Mucosa of stomach (tissue), 1 donor: ENCODE measurements around the gene SLC25A21.
"Not testable (repeated sequence)": the region's sequence is repeated elsewhere in the genome, so short reads cannot be mapped to it uniquely, and the experiment has no call there.

ENCODE experiments used
- H3K27me3 ChIP-seq: one replicate; pipeline ENCODE4 v1.7.0; 2013; ENCODE audit warnings: mild to moderate bottlenecking, low read length; ENCODE audit not compliant: control insufficient read depth, insufficient read depth
- H3K36me3 ChIP-seq: one replicate; pipeline ENCODE4 v1.7.0; 2013; ENCODE audit warnings: low read length; ENCODE audit not compliant: control insufficient read depth, insufficient read depth
- H3K4me1 ChIP-seq: one replicate; pipeline ENCODE4 v1.7.0; 2013; ENCODE audit warnings: mild to moderate bottlenecking, low read length; ENCODE audit not compliant: control insufficient read depth, insufficient read depth
- H3K4me3 ChIP-seq: one replicate; pipeline ENCODE4 v1.7.0; 2013; ENCODE audit warnings: low read length
- H3K9ac ChIP-seq: one replicate; pipeline ENCODE4 v1.7.0; 2013; ENCODE audit warnings: mild to moderate bottlenecking, low read length, moderate library complexity
- H3K9me3 ChIP-seq: one replicate; pipeline ENCODE4 v1.7.0; 2013; ENCODE audit warnings: mild to moderate bottlenecking, low read length, moderate library complexity; ENCODE audit not compliant: control insufficient read depth
- donor health status: Pancreatic carcinoma.

Gene SLC25A21

DNA sequence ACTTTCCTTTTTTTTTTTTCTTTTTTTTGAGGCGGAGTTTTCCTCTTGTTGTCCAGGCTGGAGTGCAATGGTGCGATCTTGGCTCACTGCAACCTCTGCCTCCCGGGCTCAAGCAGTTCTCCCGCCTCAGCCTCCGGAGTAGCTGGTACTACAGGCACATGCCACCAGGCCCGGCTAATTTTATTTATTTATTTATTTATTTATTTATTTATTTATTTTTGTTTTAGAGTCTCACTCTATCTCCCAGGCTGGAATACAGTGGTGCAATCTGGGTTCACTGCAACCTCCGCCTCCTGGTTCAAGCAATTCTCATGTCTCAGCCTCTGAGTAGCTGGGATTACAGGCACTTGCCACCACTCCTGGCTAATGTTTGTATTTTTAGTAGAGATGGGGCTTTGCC lies 8.5 kb upstream of the SLC25A21 start:
- H3K9me3 ChIP-seq, H3K4me3 ChIP-seq, H3K27me3 ChIP-seq, H3K36me3 ChIP-seq, H3K9ac ChIP-seq, H3K4me1 ChIP-seq: not testable (repeated sequence)

DNA sequence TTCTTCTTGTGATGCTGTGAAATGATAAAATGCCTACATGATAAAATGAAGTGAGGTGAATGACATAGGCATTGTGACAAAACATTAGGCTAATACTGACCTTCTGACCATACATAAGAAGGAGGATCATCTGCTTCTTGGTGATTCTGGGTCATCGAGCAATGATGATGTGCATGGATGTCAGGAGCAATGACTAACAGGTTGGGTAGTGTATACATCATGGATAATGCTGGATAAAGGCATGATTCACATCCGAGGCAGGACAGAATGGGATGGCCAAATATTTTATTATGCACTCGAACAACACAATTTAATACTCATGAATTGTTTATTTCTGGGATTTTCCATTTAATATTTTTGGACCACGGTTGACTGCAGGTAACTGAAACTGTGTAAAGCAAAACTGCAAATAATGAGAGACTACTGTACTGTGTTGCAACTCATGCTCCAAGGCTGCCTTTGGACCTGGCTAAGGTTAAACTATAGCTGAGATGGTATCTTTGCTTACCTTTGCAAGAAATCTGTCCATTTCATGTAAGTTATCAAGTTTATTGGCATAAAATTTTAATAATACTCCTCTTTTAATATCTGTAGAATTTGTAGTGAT lies 7.6 kb upstream of the SLC25A21 start:
- Histone ChIP-seq H3K27me3 (no peaks in the 10 kb centered on the region), H3K9me3 (no peaks in the 10 kb centered on the region), H3K36me3 (no peaks in the 10 kb centered on the region), H3K4me1 (no peaks in the 10 kb centered on the region), H3K4me3 (no peak overlapping the region), H3K9ac (no peak overlapping the region)

DNA sequence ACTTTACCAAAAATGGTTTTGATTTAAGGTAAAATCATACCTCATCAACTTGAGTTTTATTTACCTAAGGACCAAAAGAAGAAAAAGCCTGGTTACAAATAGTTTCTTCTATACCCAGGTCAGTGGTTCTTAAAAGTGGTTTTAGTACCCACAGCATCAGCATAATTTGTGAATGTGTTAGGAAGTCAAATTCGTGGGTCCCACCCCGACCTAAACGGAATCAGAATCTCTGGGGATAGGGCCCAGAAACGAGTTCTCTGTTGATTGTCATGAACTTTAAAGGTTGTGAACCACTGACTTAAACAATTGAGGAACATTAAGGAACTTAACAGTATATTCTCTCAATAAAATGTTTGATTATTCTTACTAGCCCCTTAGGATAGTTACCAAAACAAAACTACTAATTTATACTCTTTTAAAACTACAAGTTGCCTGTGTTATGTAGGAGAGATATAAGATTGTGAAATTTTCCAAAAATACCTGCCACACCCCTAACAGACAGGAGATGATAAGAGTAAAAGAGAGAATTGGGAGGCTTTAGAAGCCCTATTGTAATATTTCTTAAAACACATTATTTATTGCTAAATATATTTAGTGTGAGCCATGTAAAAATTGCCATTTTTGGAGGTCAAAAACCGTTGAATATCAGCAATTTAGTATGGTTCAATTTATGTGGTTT lies 669 bp upstream of the SLC25A21 start:
- H3K4me3 ChIP-seq: peak overlapping the region; percentile 92
- H3K9ac ChIP-seq: peak overlapping the region; percentile 86

DNA sequence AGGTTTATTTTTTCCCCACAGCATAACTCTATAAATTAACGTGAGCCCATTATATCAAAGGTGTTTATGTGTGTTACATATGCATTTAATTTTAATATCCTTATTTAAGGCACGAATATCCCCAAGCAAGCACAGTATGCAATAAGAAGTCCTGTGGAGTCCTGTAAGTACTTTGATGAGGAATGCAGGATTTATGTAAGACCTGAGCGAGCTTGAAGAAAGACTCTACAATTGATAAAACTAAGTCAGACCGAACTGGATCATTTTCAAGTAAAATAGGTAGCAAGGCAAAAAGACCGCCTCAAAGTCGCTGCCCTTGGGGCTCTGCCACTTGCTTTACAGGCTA lies 755 bp downstream of the SLC25A21 start:
- H3K4me1 ChIP-seq: peaks cover 11% of the 10 kb centered on the region
- H3K4me3 ChIP-seq: peak overlapping the region; percentile 92
- H3K9me3 ChIP-seq: no peaks in the 10 kb centered on the region
- H3K9ac ChIP-seq: peak overlapping the region; percentile 86
- no peaks in the 10 kb centered on the region for H3K36me3 ChIP-seq
- H3K27me3 ChIP-seq: no peaks in the 10 kb centered on the region

More for the DNA sequence above, 669 bp upstream of the SLC25A21 start:
- H3K9me3 ChIP-seq: no peaks in the 10 kb centered on the region
- H3K4me1 ChIP-seq: peaks cover 11% of the 10 kb centered on the region
- H3K36me3 ChIP-seq: no peaks in the 10 kb centered on the region
- H3K27me3 ChIP-seq: no peaks in the 10 kb centered on the region

DNA sequence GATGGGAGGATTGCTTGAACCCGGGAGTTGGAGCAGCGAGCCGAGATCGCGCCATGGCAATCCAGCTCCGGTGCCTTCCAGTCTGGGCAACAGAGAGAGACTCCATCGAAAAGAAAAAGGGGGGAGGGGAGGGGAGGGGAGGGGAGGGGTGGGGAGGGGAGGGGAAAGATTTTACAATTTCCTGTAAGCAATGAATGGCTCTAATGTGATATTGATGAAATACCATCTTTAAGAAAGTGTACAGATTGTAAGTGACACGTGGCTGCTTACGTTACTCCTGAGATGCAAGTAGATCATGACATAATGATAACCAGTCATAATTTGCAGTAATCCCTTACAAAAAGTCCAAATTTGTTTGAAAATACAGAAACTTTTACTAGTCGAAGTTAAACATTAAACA lies 1.4 kb downstream of the SLC25A21 start:
- no peaks in the 10 kb centered on the region for H3K27me3 ChIP-seq
- no peak overlapping the region for H3K9ac ChIP-seq
- H3K4me3 ChIP-seq: no peak overlapping the region
- H3K4me1 ChIP-seq: peaks cover 11% of the 10 kb centered on the region
- no peaks in the 10 kb centered on the region for H3K9me3 ChIP-seq
- no peaks in the 10 kb centered on the region for H3K36me3 ChIP-seq

DNA sequence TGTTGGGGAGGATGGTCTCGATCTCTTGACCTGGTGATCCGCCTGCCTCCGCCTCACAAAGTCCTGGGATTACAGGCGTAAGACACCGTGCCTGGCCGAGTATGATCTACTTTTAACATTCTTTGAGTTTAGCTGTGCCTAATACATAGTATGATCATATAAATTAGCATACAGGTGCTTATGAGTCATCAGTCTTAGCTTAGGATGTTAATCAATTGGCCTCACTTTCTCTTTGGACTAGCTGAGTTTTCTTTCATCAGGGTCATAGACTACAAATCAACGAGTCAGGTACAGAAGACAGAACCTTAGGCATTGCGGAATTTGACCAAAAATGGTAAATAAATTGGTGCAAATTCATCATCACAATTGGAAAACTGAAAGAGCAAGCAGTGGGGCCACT lies 2.2 kb downstream of the SLC25A21 start:
- Histone ChIP-seq H3K9ac (no peak overlapping the region), H3K4me3 (no peak overlapping the region)

DNA sequence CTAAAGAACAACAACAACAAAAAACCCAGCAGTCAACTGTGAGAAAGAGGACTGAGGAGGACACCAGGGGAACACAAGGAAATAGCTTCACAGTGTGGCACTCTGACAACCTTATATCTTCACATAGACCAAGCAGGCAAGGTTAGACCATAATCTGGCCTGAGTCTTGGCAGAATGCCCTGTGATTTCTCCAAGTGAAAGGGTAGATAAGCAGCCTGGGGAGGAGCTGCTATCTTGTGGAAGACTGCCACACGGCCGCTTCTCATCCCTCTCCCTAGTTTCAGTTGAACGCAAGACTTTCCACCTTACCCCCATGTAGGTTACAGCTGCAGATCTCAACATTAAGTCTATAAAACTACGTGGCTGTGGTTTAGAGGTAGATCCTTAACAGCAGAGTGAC lies 3.7 kb downstream of the SLC25A21 start:
- H3K9ac ChIP-seq: no peak overlapping the region
- H3K36me3 ChIP-seq: no peaks in the 10 kb centered on the region
- H3K27me3 ChIP-seq: no peaks in the 10 kb centered on the region
- H3K4me3 ChIP-seq: no peak overlapping the region
- no peaks in the 10 kb centered on the region for H3K9me3 ChIP-seq
- peaks cover 7% of the 10 kb centered on the region for H3K4me1 ChIP-seq

More for the DNA sequence above, 2.2 kb downstream of the SLC25A21 start:
- Histone ChIP-seq H3K9me3 (no peaks in the 10 kb centered on the region), H3K27me3 (no peaks in the 10 kb centered on the region), H3K4me1 (peaks cover 11% of the 10 kb centered on the region), H3K36me3 (no peaks in the 10 kb centered on the region)

DNA sequence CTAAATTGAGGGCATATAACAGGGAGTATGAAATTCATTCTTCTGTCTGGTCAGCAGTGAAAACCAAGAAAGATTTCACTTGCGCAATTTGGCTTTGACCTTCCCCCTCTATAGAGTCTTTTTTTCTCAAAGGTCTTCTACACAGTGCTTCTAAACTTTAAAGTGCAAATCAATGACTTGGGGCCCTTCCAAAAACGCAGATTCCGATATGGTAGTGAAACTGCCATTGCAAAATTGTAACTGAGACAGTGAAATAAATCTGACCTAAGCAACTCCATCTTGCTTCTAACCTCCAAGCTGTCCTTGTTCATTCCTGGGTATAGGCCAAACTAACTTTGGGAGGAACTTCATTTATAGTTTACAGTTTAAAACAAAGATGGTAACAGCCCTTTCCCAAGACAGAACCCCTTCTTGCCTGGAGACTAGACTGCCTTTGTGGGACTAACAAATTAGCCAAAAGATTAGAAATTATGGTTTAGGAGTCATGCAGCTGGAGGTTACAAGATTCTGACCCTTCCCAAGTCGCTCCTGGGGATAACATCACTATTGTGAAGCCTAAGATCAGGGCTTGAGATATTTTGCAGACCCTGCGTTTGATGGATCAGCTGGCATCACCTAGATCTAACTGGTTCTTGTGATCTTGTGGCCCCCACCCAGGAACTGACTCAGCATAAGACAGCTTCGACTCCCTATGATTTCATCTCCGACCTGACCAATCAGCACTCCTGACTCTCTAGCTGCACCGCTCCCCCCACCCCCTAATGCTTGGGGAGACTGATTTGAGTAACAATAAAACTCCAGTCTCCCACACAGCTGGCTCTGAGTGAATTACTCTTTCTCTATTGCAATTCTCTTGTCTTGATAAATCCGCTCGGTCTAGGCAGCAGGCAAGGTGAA lies 5.0 kb downstream of the SLC25A21 start:
- no peaks in the 10 kb centered on the region for H3K27me3 ChIP-seq
- H3K4me3 ChIP-seq: no peak overlapping the region
- H3K9me3 ChIP-seq: no peaks in the 10 kb centered on the region
- H3K36me3 ChIP-seq: no peaks in the 10 kb centered on the region
- no peaks in the 10 kb centered on the region for H3K4me1 ChIP-seq
- H3K9ac ChIP-seq: no peak overlapping the region

DNA sequence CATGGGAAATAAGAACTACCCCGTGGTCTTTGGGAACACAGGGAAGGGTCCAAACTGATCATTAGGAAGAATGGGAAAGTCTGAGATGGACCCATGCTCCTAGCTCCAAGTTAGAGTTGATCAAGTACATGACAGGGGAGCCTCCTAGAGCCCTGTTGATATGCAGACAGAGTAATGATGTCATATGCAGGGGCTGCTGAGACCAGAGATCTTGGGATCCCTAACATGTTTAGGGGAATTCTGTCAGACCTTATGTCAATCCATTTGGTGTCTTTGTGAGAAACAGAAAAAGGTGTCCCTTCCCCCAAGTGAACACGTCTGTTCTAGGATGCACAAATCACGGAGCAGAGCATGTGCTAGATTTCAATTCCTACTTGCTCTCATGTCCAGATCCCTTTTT lies 6.6 kb downstream of the SLC25A21 start:
- Histone ChIP-seq H3K4me3 (no peak overlapping the region), H3K9ac (no peak overlapping the region), H3K36me3 (no peaks in the 10 kb centered on the region), H3K9me3 (no peaks in the 10 kb centered on the region), H3K4me1 (no peaks in the 10 kb centered on the region), H3K27me3 (no peaks in the 10 kb centered on the region)

DNA sequence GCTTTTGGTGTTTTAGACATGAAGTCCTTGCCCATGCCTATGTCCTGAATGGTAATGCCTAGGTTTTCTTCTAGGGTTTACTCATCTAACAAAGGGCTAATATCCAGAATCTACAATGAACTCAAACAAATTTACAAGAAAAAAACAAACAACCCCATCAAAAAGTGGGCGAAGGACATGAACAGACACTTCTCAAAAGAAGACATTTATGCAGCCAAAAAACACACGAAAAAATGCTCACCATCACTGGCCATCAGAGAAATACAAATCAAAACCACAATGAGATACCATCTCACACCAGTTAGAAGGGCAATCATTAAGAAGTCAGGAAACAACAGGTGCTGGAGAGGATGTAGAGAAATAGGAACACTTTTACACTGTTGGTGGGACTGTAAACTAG lies 10.1 kb downstream of the SLC25A21 start:
- H3K9ac ChIP-seq, H3K4me3 ChIP-seq: not testable (repeated sequence)

DNA sequence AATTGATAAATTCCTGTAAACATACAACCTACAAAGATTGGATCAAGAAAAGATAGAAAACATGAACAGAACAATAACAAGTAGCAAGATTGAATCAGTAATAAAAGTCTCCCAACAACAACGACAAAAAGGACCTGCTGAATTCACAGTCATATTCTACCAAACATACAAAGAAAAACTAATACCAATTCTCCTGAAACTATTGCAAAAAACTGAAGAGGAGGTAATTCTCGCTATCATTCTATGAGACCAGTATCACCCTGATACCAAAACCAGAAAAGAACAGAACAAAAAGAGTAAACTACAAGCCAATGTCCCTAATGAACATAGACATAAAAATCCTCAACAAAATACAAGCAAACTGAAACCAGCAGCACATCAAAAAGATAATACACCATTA lies 14.4 kb downstream of the SLC25A21 start:
- H3K4me1 ChIP-seq: no peaks in the 10 kb centered on the region
- H3K9me3 ChIP-seq: no peaks in the 10 kb centered on the region
- no peak overlapping the region for H3K4me3 ChIP-seq
- H3K9ac ChIP-seq: no peak overlapping the region
- no peaks in the 10 kb centered on the region for H3K36me3 ChIP-seq
- no peaks in the 10 kb centered on the region for H3K27me3 ChIP-seq

More for the DNA sequence above, 10.1 kb downstream of the SLC25A21 start:
- H3K9me3 ChIP-seq, H3K4me1 ChIP-seq, H3K27me3 ChIP-seq, H3K36me3 ChIP-seq: not testable (repeated sequence)

DNA sequence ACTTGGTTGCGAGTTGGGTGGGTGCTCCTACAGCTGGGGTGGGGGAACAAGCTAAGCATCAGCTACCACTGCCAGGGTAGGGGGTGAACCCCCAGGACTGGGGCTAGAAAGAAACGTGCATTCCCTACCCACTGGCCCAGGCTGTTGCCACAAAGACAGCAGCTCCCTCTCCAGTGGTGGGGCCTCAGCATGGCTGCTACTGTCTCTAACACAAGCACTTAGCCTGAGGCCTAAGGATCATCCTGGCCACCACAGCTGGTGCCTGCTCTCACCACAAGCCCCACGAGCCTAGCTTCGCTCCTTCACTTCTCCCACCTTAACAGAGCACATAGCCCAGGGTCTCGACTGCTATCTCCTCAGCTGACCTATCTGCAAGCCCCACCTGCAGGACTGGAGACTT lies 18.9 kb downstream of the SLC25A21 start:
- Histone ChIP-seq H3K27me3 (no peaks in the 10 kb centered on the region), H3K36me3 (no peaks in the 10 kb centered on the region), H3K9me3 (no peaks in the 10 kb centered on the region), H3K4me3 (no peak overlapping the region), H3K4me1 (no peaks in the 10 kb centered on the region), H3K9ac (no peak overlapping the region)
